Measurements from ENCODE around the gene ZNF12.

DNA sequence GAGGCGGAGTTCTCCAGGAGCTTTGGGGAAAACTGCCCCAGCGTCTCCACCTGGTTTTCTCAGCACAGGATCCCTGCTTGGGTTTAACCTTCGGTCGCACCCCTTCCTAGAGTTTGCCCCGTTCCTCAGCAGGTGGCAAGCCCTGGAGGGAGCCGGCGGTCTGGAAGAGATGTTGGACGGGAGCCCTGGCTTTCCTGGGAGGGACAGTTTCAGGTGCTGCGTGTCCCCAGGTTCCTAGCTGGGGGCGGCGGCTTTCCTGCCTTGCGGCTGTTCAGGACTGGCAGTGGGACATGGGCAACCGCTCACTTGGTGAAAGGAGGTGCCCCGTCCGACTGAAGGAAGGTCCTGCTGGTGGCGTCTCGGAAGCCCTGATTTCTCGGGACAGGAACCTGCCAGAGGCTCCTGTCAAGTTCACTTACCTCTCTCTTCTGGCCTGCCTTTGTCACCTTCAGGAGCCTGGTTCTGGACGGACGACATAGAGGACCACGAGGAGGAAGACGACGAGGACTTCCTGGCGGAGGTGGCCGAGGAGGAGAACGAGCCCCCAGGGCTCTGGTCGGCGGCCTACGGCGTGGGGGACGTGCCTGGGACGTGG lies 54.8 kb downstream of the ZNF12 start:
- TF ChIP-seq EZH2 (IDR thresholded peaks at IDR 0.05; ENCODE audit: borderline replicate concordance, low read length), result no peak
- TF ChIP-seq, protein P1, sequence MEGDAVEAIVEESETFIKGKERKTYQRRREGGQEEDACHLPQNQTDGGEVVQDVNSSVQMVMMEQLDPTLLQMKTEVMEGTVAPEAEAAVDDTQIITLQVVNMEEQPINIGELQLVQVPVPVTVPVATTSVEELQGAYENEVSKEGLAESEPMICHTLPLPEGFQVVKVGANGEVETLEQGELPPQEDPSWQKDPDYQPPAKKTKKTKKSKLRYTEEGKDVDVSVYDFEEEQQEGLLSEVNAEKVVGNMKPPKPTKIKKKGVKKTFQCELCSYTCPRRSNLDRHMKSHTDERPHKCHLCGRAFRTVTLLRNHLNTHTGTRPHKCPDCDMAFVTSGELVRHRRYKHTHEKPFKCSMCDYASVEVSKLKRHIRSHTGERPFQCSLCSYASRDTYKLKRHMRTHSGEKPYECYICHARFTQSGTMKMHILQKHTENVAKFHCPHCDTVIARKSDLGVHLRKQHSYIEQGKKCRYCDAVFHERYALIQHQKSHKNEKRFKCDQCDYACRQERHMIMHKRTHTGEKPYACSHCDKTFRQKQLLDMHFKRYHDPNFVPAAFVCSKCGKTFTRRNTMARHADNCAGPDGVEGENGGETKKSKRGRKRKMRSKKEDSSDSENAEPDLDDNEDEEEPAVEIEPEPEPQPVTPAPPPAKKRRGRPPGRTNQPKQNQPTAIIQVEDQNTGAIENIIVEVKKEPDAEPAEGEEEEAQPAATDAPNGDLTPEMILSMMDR (conservative IDR thresholded peaks at IDR 0.05 in 1 of 2, IDR thresholded peaks at IDR 0.05 in 1 of 2; ENCODE audit: extremely low read depth in 1 of 2, insufficient read depth in 1 of 2, low read depth in 1 of 2, low read length in 2 of 2), result no peak

Data from mammary epithelial cell (primary cell).